ENCODE data around the gene TTC16. TPM values are rescaled to one million over a fixed set of nuclear protein-coding genes. Genes with fewer than 3 reads are reported as not detected.
A peak's percentile ranks its signal among the peaks of the same experiment; 100 is the strongest.

The TTC16 gene
- total RNA-seq, 8 experiments from 2014 or later, result 0.05 to 0.57 (median 0.28) TPM

- Histone ChIP-seq H3K4me3 (no peak overlapping the region), H3K4me1 (replicated peaks in 1 of 2) (peaks cover 6 to 8% of the 10 kb centered on the region in 2 donors), H3K27ac (no peak overlapping the region)
- in situ Hi-C loops (cut with MboI; ENCODE audit: low pct_unique_long_range_greater_than_20kb in 2 of 9, low sequenced_read_pairs in 9 of 9, unreplicated experiment in 9 of 9), result no loop called here
- ATAC-seq (replicated peaks in 6 of 8), result peak in 3 of 8 experiments; percentile 39 to 86 (median 58)
- 0 to 83% (median 67%) methylated on average over 2 to 4 of the region's 5 CpGs; no CpG with 5 or more reads in 1 of the 10 experiments for WGBS, 10 experiments
Observed at GRCh38 chr9:127700594-127701255, 15.2 kb upstream of the TTC16 start.

DNA sequence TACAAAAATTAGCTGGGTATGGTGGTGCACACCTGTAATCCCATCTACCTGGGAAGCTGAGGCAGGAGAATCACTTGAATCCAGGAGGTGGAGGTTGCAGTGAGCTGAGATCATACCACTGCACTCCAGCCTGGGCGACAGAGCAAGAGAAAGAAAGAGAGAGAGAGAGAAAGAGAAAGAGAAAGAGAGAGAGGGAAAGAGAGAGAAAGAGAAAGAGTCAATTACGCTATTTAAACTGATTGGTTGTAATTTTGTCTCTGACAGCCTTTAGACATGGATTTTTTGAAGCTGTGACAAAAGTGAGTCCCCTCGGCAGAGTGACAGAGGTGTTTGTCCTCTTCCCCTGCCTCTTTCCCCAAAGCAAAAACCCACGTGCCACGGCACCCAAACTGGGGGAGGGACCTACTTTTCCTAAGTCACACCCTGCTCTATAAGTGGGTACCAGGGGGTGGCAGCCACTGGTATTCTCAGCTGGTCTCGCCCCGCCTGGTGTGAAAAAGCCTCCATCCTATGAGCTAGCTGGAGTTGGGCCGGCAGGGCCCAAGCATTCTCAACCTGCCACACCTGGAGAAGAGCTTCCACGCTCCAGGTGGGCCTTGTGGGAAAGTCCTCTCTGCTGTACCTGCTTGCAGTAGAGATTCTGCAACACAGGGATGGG is 12.5 kb upstream of the TTC16 start:
- Histone ChIP-seq H3K4me1 (replicated peaks in 1 of 2) (peaks cover 15 to 16% of the 10 kb centered on the region in 2 donors), H3K4me3 (no peak overlapping the region), H3K27ac (no peak overlapping the region)
- ATAC-seq (replicated peaks in 6 of 8), result no peak
- 43 to 100% (median 84%) methylated on average over 1 to 5 of the region's 9 CpGs; no CpG with 5 or more reads in 3 of the 10 experiments for WGBS, 10 experiments
- in situ Hi-C loops (cut with MboI; ENCODE audit: low pct_unique_long_range_greater_than_20kb in 2 of 9, low sequenced_read_pairs in 9 of 9, unreplicated experiment in 9 of 9), result no loop called here

DNA sequence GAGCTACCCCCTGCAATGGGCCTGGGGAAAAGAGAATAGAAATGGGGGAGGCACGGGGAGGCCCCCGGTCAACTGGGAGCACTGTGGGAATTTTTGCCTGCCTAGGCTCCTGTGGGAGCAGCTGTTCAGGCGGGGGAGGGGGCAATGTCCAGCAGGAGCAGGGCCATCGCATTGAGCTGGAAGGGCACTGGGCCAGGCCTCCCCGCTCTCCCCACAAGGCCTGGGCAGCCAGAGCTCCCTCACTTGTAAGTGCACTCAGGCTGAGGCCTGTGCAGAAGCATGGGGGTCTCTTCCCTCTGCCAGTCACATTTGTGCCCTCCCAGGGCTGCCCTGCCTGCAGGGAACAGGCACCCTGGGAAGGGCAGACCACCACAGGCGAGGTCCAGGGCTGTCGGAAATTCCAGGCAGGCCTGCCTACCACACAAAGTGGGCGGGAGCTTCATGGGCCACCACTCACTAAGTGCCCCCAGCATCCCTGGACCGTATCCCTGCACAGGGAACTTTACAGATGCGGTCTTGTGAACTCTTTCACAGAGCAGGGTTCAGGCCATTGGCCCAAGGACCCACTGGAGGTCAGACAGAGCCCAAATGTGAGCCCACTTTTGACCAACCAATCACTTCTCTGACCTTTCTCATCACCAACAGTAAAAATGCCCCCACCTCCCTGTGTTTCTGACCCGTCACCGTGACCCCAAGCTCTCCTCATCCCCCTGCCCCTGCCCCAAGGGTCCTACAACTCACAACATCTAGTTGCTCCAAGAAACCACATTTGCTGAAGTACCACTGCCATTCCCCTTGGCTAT is 10.1 kb upstream of the TTC16 start:
- peaks cover 15 to 18% of the 10 kb centered on the region in 2 donors for H3K4me1 ChIP-seq (replicated peaks in 1 of 2)
- ATAC-seq (replicated peaks in 6 of 8), result peak in 5 of 8 experiments; percentile 12 to 44 (median 38)
- 60 to 100% (median 67%) methylated on average over 1 to 3 of the region's 12 CpGs; no CpG with 5 or more reads in 6 of the 10 experiments for WGBS, 10 experiments
- no peak overlapping the region for H3K27ac ChIP-seq
- no peak overlapping the region for H3K4me3 ChIP-seq
- in situ Hi-C loops (cut with MboI; ENCODE audit: low pct_unique_long_range_greater_than_20kb in 2 of 9, low sequenced_read_pairs in 9 of 9, unreplicated experiment in 9 of 9), result no loop called here

GRCh38 chr9:127706836-127707241 is 9.0 kb upstream of the TTC16 start, which contains the start of gene CFAP157:
TSS of gene CFAP157 (plus strand) at chr9:127706988. CDS start at chr9:127707032, 44 bp downstream.
- Histone ChIP-seq H3K4me1 (replicated peaks in 1 of 2) (peaks cover 25 to 27% of the 10 kb centered on the region in 2 donors), H3K4me3 (peak within 1 kb of the TSS in 1 of 5 donors; percentile 17), H3K27ac (no peak within 1 kb of the TSS)
- 26 to 100% methylated on average over 3 to 4 of the region's 11 CpGs; no CpG with 5 or more reads in 8 of the 10 experiments for whole genome bisulfite sequencing, 10 experiments
- peak in 6 of 8 experiments; percentile 40 to 78 (median 50) for ATAC-seq (replicated peaks in 6 of 8)
- in situ Hi-C loops (cut with MboI; ENCODE audit: low pct_unique_long_range_greater_than_20kb in 2 of 9, low sequenced_read_pairs in 9 of 9, unreplicated experiment in 9 of 9), result no loop called here

- no peak for ATAC-seq (replicated peaks in 6 of 8)
- peaks cover 29 to 30% of the 10 kb centered on the region in 2 donors for H3K4me1 ChIP-seq (replicated peaks in 1 of 2)
- in situ Hi-C loops (cut with MboI; ENCODE audit: low pct_unique_long_range_greater_than_20kb in 2 of 9, low sequenced_read_pairs in 9 of 9, unreplicated experiment in 9 of 9), result no loop called here
- WGBS, 10 experiments, result 65 to 100% (median 85%) methylated on average over 2 to 4 of the region's 5 CpGs; no CpG with 5 or more reads in 7 of the 10 experiments
- no peak overlapping the region for H3K27ac ChIP-seq
- no peak overlapping the region for H3K4me3 ChIP-seq
Observed at GRCh38 chr9:127707766-127708165, 8.1 kb upstream of the TTC16 start.

GRCh38 chr9:127708952-127709587 is 6.8 kb upstream of the TTC16 start:
- 83 to 100% (median 89%) methylated on average over 1 to 6 of the region's 8 CpGs; no CpG with 5 or more reads in 4 of the 10 experiments for WGBS, 10 experiments
- Histone ChIP-seq H3K27ac (no peak overlapping the region), H3K4me1 (replicated peaks in 1 of 2) (peaks cover 29 to 30% of the 10 kb centered on the region in 2 donors), H3K4me3 (no peak overlapping the region)
- in situ Hi-C loops (cut with MboI; ENCODE audit: low pct_unique_long_range_greater_than_20kb in 2 of 9, low sequenced_read_pairs in 9 of 9, unreplicated experiment in 9 of 9), result no loop called here
- no peak for ATAC-seq (replicated peaks in 6 of 8)

GRCh38 chr9:127710204-127710783 is 5.6 kb upstream of the TTC16 start:
- in situ Hi-C loops (cut with MboI; ENCODE audit: low pct_unique_long_range_greater_than_20kb in 2 of 9, low sequenced_read_pairs in 9 of 9, unreplicated experiment in 9 of 9), result loop anchor here in 1 of 9 experiments (10.0 kb wide), 1 partner anchor 115 kb away; no protein-coding TSS in a partner anchor
- Histone ChIP-seq H3K4me1 (replicated peaks in 1 of 2) (peaks cover 28 to 29% of the 10 kb centered on the region in 2 donors), H3K27ac (no peak overlapping the region)

DNA sequence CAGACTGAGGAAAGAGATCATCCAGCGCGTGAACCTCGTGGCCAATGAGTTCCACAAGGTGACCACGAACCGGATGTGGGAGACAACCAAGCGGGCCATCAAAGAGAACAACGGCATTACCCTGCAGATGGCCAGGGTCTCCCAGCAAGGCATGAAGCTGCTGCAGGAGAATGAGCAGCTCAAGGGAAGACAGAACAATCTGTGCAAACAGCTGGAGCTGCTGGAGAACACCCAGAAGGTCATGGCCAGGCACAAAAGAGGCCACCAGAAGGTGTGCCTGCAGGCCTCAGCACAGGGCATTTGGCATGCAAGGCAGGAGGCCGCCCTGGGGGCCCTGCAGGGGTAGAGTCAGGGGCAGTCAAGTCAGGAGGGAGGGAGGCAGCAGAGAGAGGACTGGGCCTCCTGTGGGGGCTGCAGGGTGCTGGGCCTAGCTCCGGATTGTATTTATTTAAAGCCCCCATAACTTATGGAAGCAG is 4.6 kb upstream of the TTC16 start:
- H3K4me1 ChIP-seq (replicated peaks in 1 of 2), result peaks cover 22 to 28% of the 10 kb centered on the region in 2 donors
- peak in 1 of 8 experiments; percentile 8 for ATAC-seq (replicated peaks in 6 of 8)
- no peak overlapping the region for H3K27ac ChIP-seq
- in situ Hi-C loops (cut with MboI; ENCODE audit: low pct_unique_long_range_greater_than_20kb in 2 of 9, low sequenced_read_pairs in 9 of 9, unreplicated experiment in 9 of 9), result loop anchor here in 1 of 9 experiments (10.0 kb wide), 1 partner anchor 116 kb away; no protein-coding TSS in a partner anchor
- WGBS, 10 experiments, result 56 to 93% (median 72%) methylated on average over 1 to 8 of the region's 9 CpGs; no CpG with 5 or more reads in 5 of the 10 experiments
- H3K4me3 ChIP-seq, result no peak overlapping the region

More at GRCh38 chr9:127710204-127710783, 5.6 kb upstream of the TTC16 start:
- no peak for ATAC-seq (replicated peaks in 6 of 8)
- WGBS, 10 experiments, result 87 to 100% (median 93%) methylated on average over 2 to 4 of the region's 10 CpGs; no CpG with 5 or more reads in 4 of the 10 experiments
- H3K4me3 ChIP-seq, result no peak overlapping the region

DNA sequence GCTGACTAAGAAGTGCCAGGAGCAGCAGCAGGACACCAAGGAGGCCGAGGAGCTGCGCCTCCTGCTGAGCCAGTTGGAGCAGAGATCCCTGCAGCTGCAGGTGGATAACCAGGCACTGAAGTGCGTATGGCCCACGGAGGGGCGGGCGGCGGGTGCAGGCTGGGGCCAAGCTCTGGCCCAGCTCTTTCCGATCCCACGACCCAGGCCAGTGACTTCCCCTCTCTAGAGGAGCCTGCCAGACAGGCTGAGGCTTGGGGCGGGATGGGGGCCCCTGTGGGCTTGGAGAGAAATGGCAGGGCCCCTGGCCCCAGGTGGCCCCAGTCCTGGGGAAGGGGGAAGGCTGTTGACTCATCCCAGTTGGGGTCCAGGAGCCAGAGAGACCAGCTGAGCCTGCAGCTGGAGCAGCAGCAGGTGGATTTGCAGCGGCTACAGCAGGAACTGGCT is 4.0 kb upstream of the TTC16 start:
- Histone ChIP-seq H3K4me3 (no peak overlapping the region), H3K27ac (no peak overlapping the region), H3K4me1 (replicated peaks in 1 of 2) (peaks cover 22 to 26% of the 10 kb centered on the region in 2 donors)
- in situ Hi-C loops (cut with MboI; ENCODE audit: low pct_unique_long_range_greater_than_20kb in 2 of 9, low sequenced_read_pairs in 9 of 9, unreplicated experiment in 9 of 9), result loop anchor here in 1 of 9 experiments (10.0 kb wide), 1 partner anchor 117 kb away; no protein-coding TSS in a partner anchor
- 40 to 100% (median 100%) methylated on average over 1 of the region's 11 CpGs; no CpG with 5 or more reads in 7 of the 10 experiments for WGBS, 10 experiments
- ATAC-seq (replicated peaks in 6 of 8), result no peak

DNA sequence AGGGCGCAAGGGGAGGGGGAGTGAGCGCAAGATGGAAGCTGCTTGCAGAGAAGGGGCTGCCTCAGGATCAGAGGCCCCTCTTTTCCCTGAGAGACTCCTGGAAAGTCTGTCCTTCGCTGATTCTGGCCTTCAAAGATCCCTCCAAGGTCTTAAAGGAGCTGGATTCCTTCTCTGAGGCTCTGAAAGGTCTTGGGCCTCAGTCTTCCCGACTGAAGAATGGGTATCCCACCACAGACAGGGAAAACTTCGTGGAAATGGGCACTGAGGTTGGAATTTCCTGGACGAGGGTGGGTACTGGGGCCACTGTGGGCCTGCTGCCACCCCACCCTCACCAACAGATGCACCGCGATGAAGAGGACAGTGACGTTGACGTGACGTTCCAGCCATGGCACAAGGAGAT is 3.5 kb upstream of the TTC16 start:
- in situ Hi-C loops (cut with MboI; ENCODE audit: low pct_unique_long_range_greater_than_20kb in 2 of 9, low sequenced_read_pairs in 9 of 9, unreplicated experiment in 9 of 9), result loop anchor here in 1 of 9 experiments (10.0 kb wide), 1 partner anchor 118 kb away; no protein-coding TSS in a partner anchor
- no peak overlapping the region for H3K4me3 ChIP-seq
- no peak overlapping the region for H3K27ac ChIP-seq
- ATAC-seq (replicated peaks in 6 of 8), result no peak
- WGBS, 10 experiments, result 17 to 100% (median 67%) methylated on average over 1 to 5 of the region's 11 CpGs; no CpG with 5 or more reads in 5 of the 10 experiments
- H3K4me1 ChIP-seq (replicated peaks in 1 of 2), result peaks cover 20 to 23% of the 10 kb centered on the region in 2 donors

- no peak for ATAC-seq (replicated peaks in 6 of 8)
- no CpG with 5 or more reads among the region's 10 CpGs for WGBS, 10 experiments
- Histone ChIP-seq H3K4me1 (replicated peaks in 1 of 2) (peaks cover 20 to 23% of the 10 kb centered on the region in 2 donors), H3K27ac (no peak overlapping the region), H3K4me3 (no peak overlapping the region)
- in situ Hi-C loops (cut with MboI; ENCODE audit: low pct_unique_long_range_greater_than_20kb in 2 of 9, low sequenced_read_pairs in 9 of 9, unreplicated experiment in 9 of 9), result loop anchor here in 1 of 9 experiments (10.0 kb wide), 1 partner anchor 118 kb away; no protein-coding TSS in a partner anchor
Observed at GRCh38 chr9:127712867-127713266, 3.0 kb upstream of the TTC16 start.

All from motor neuron (in vitro differentiated cells).